D341Med (cell line): ENCODE data around the gene OR9A2.
"Not testable (repeated sequence)": the region's sequence is repeated elsewhere in the genome, so short reads cannot be mapped to it uniquely, and the experiment has no call there.

Experiments
- DNase-seq: peaks from one replicate; pipeline ENCODE4 v3.0.0; 2012; ENCODE audit warnings: low spot score

OR9A2 gene

GRCh38 chr7:143018931-143019330 is 8.0 kb downstream of the OR9A2 start:
- no peak for DNase-seq

GRCh38 chr7:143016996-143017395 is 9.9 kb downstream of the OR9A2 start:
- no peak for DNase-seq

GRCh38 chr7:143015926-143016490 is 10.9 kb downstream of the OR9A2 start:
- no peak for DNase-seq

GRCh38 chr7:143015084-143015483 is 11.8 kb downstream of the OR9A2 start:
- DNase-seq: no peak

- DNase-seq: no peak
Measured at GRCh38 chr7:143013893-143014292, 13.0 kb downstream of the OR9A2 start.

- DNase-seq: no peak
Measured at GRCh38 chr7:143013473-143013872, 13.5 kb downstream of the OR9A2 start.

GRCh38 chr7:143012409-143012808 is 14.5 kb downstream of the OR9A2 start:
- no peak for DNase-seq

- no peak for DNase-seq
Measured at GRCh38 chr7:143012001-143012400, 14.9 kb downstream of the OR9A2 start.

- DNase-seq: peak; percentile 87
Measured at GRCh38 chr7:143008007-143008901, 18.7 kb downstream of the OR9A2 start.

- DNase-seq: no peak
Measured at GRCh38 chr7:143005632-143006260, 21.2 kb downstream of the OR9A2 start.

- peak; percentile 56 for DNase-seq
Measured at GRCh38 chr7:143003393-143004051, 23.4 kb downstream of the OR9A2 start.

- no peak for DNase-seq
Measured at GRCh38 chr7:143002898-143003297, 24.0 kb downstream of the OR9A2 start.

- DNase-seq: no peak
Measured at GRCh38 chr7:143002106-143002505, 24.8 kb downstream of the OR9A2 start.

GRCh38 chr7:143000648-143001047 is 26.3 kb downstream of the OR9A2 start:
- no peak for DNase-seq

GRCh38 chr7:142999793-143000192 is 27.1 kb downstream of the OR9A2 start:
- no peak for DNase-seq

- DNase-seq: no peak
Measured at GRCh38 chr7:142998966-142999365, 28.0 kb downstream of the OR9A2 start.

- no peak for DNase-seq
Measured at GRCh38 chr7:142997456-142997989, 29.4 kb downstream of the OR9A2 start.

GRCh38 chr7:142992427-142992826 is 34.5 kb downstream of the OR9A2 start:
- no peak for DNase-seq

GRCh38 chr7:142984297-142984696 is 42.6 kb downstream of the OR9A2 start:
- no peak for DNase-seq

- DNase-seq: no peak
Measured at GRCh38 chr7:142983825-142984224, 43.1 kb downstream of the OR9A2 start.

GRCh38 chr7:142978402-142978801 is 48.5 kb downstream of the OR9A2 start:
- DNase-seq: not testable (repeated sequence)
